Fibroblast of peridontal ligament (primary cell): ENCODE results near the gene PAK4.
"Not testable (repeated sequence)": the region's sequence is repeated elsewhere in the genome, so short reads cannot be mapped to it uniquely, and the experiment has no call there.

Experiments
- DNase-seq: peaks from one replicate; pipeline ENCODE4 v3.0.0-alpha.2; 2010; ENCODE audit errors: extremely low read depth

Gene PAK4

GRCh38 chr19:39130337-39131254 lies 5.0 kb downstream of the PAK4 start:
- no peak for DNase-seq

- no peak for DNase-seq
Observed at GRCh38 chr19:39131255-39131755, 5.7 kb downstream of the PAK4 start.

- DNase-seq = no peak
Observed at GRCh38 chr19:39132344-39132969, 6.9 kb downstream of the PAK4 start.

- DNase-seq = no peak
Observed at GRCh38 chr19:39133431-39134270, 8.1 kb downstream of the PAK4 start.

GRCh38 chr19:39135701-39136100 lies 10.1 kb downstream of the PAK4 start:
- no peak for DNase-seq

GRCh38 chr19:39136225-39136940 lies 10.8 kb downstream of the PAK4 start:
- no peak for DNase-seq

GRCh38 chr19:39137131-39137530 lies 11.5 kb downstream of the PAK4 start:
- no peak for DNase-seq

GRCh38 chr19:39138221-39139211 lies 12.9 kb downstream of the PAK4 start:
- DNase-seq = peak; percentile 36

GRCh38 chr19:39139305-39139874 lies 13.8 kb downstream of the PAK4 start:
- DNase-seq = no peak

- DNase-seq = no peak
Observed at GRCh38 chr19:39139971-39140453, 14.4 kb downstream of the PAK4 start.

- no peak for DNase-seq
Observed at GRCh38 chr19:39140594-39140993, 15.0 kb downstream of the PAK4 start.

GRCh38 chr19:39141929-39142328 lies 16.3 kb downstream of the PAK4 start:
- no peak for DNase-seq

GRCh38 chr19:39142630-39143029 lies 17.0 kb downstream of the PAK4 start:
- no peak for DNase-seq

- not testable (repeated sequence) for DNase-seq
Observed at GRCh38 chr19:39143757-39144289, 18.2 kb downstream of the PAK4 start.

- DNase-seq = no peak
Observed at GRCh38 chr19:39144290-39145071, 18.9 kb downstream of the PAK4 start.

GRCh38 chr19:39145180-39145953 lies 19.8 kb downstream of the PAK4 start:
- no peak for DNase-seq

- DNase-seq = no peak
Observed at GRCh38 chr19:39146091-39146490, 20.5 kb downstream of the PAK4 start.
